Adrenal gland (tissue), 12 donors: ENCODE measurements around the gene PPM1J. TPM values are rescaled to one million over a fixed set of nuclear protein-coding genes. Genes with fewer than 3 reads are reported as not detected.

ENCODE experiments used
- DNase-seq, 7 donors: peaks; one replicate each; pipeline ENCODE4 v3.0.0-alpha.2; 2019 to 2020
- H3K27ac ChIP-seq, 5 donors: fragments of 200-600 bp; sonication (generic) in 4 of 5; 1 replicate in 3 of 5; 2 replicates in 2 of 5; pipeline versions ENCODE4 v1.5.1 to v1.8.0; 2016 to 2020; ENCODE audit warnings: mild to moderate bottlenecking in 1 of 5
- H3K27me3 ChIP-seq: fragments of 200-600 bp; 2 replicates; pipeline ENCODE4 v1.8.0; 2021
- H3K36me3 ChIP-seq, 2 donors: fragments of 200-600 bp; replicated peaks in 1 of 2; 1 replicate in 1 of 2; 2 replicates in 1 of 2; pipeline versions ENCODE4 v1.5.1 to v1.8.0; 2018 to 2022
- H3K4me1 ChIP-seq, 2 donors: fragments of 200-600 bp; replicated peaks in 1 of 2; 1 replicate in 1 of 2; 2 replicates in 1 of 2; pipeline versions ENCODE4 v1.5.1 to v1.8.0; 2018 to 2021
- H3K4me3 ChIP-seq, 4 donors: fragments of 200-600 bp; sonication (generic) in 3 of 4; one replicate each; pipeline ENCODE4 v1.5.1; 2016 to 2018
- H3K9me3 ChIP-seq, 3 donors: fragments of 200-600 bp; sonication (generic) in 1 of 3; replicated peaks in 1 of 3; 1 replicate in 2 of 3; 2 replicates in 1 of 3; pipeline versions ENCODE4 v1.5.1 to v1.8.0; 2016 to 2021
- CTCF ChIP-seq, 6 experiments: fragments of 450-650 bp in 4 of 6; fragments of 200-600 bp in 2 of 6; sonication (generic) in 1 of 6; IDR thresholded peaks; 1 replicate in 5 of 6; 2 replicates in 1 of 6; pipeline versions ENCODE4 v1.5.1 to v1.8.0; 2016 to 2021; ENCODE audit warnings: antibody characterized with exemption in 6 of 6, mild to moderate bottlenecking in 2 of 6, moderate library complexity in 1 of 6
- POLR2A ChIP-seq, 2 donors: fragments of 450-650 bp; IDR thresholded peaks; one replicate each; pipeline ENCODE4 v1.6.1; 2017; ENCODE audit warnings: antibody characterized with exemption in 2 of 2, mild to moderate bottlenecking in 2 of 2, moderate library complexity in 1 of 2
- WGBS, 4 donors: extraction: QIAGEN DNeasy Blood & Tissue Kit in 2 of 4; methylation state at CpG; one replicate each; pipeline versions ENCODE4 v1.1.5 to v1.1.7; 2013 to 2017; 5-methylcytosine and 5-hydroxymethylcytosine counted together
- intact Hi-C, 2 donors: fragments of 100-400 bp; cut with DNase I; formaldehyde crosslinking; loops; one replicate each; pipeline versions ENCODE4 v1.14.1 to v1.15.0; 2022 to 2023
- polyA plus RNA-seq, 3 donors: library from polyadenylated mRNA; stranded (reverse); fragments of 200-250 nt in 2 of 3; fragments of 350-450 nt in 1 of 3; fragmentation: Illumina TruSeq in 1 of 3; extraction: RNeasy Lipid Tissue Mini Kit (QIAGEN cat#74804) in 1 of 3; gene quantifications; one replicate each; pipeline ENCODE4 v1.2.3, GENCODE V29; 2013 to 2014
- total RNA-seq, 9 donors: library from RNA; depleted of rRNA in 4 of 9; stranded (reverse); fragments of >200 nt in 4 of 9; fragments of 120-200 nt in 1 of 9; fragmentation: NEBNext Ultra II Directional in 1 of 9; extraction: Animal tissue kit (Norgen Biotek cat#: 25700) in 1 of 9; gene quantifications; one replicate each; pipeline versions ENCODE4 v1.1.0 to v1.2.4, GENCODE V29; 2013 to 2023
- donor health status: healthy with polysubstance abuse.
- donor health status: Bipolar disorder and iron deficiency.
- donor health status: DM: yes; HTN: yes; CAD: no.
- donor health status: DM: no; HTN: no; CAD: no.
- donor health status: DM: no; HTN: no; CAD: no.
- donor health status: DM: yes; HTN: yes; CAD: no.

Gene PPM1J
- total and polyA plus RNA-seq, 12 donors = 0.31 to 5.1 (median 1.0) TPM; not detected in 1

GRCh38 chr1:112688781-112689193 is 26.3 kb downstream of the PPM1J start:
- 71 to 88% (median 79%) methylated on average over 13 of the region's 13 CpGs for WGBS, 4 donors
- H3K27ac ChIP-seq = peak overlapping the region in 2 of 5 donors; percentile 1 to 63

GRCh38 chr1:112687785-112688496 is 27.2 kb downstream of the PPM1J start:
- WGBS, 4 donors = 86 to 91% (median 90%) methylated on average over 13 of the region's 13 CpGs
- no peak for DNase-seq
- no peak overlapping the region for H3K4me3 ChIP-seq
- no peaks in the 10 kb centered on the region for H3K27me3 ChIP-seq
- H3K27ac ChIP-seq = peak overlapping the region in 2 of 5 donors; percentile 1 to 63
- H3K4me1 ChIP-seq = peaks cover 0 to 24% of the 10 kb centered on the region in 2 donors
- H3K9me3 ChIP-seq = no peaks in the 10 kb centered on the region
- peaks cover 0 to 35% of the 10 kb centered on the region in 2 donors for H3K36me3 ChIP-seq
- TF ChIP-seq POLR2A (IDR thresholded peaks at IDR 0.05) = no peak
- TF ChIP-seq CTCF (IDR thresholded peaks at IDR 0.05) = no peak
- intact Hi-C loops = no loop called here

More at GRCh38 chr1:112688781-112689193, 26.3 kb downstream of the PPM1J start:
- intact Hi-C loops = no loop called here
- no peak for TF ChIP-seq POLR2A (IDR thresholded peaks at IDR 0.05)
- no peak for TF ChIP-seq CTCF (IDR thresholded peaks at IDR 0.05)
- DNase-seq = no peak
- peaks cover 0 to 43% of the 10 kb centered on the region in 2 donors for H3K36me3 ChIP-seq
- peaks cover 0 to 24% of the 10 kb centered on the region in 2 donors for H3K4me1 ChIP-seq
- no peaks in the 10 kb centered on the region for H3K9me3 ChIP-seq
- H3K4me3 ChIP-seq = no peak overlapping the region
- no peaks in the 10 kb centered on the region for H3K27me3 ChIP-seq

- WGBS, 4 donors = 83 to 92% (median 88%) methylated on average over 4 of the region's 4 CpGs
- H3K36me3 ChIP-seq = peaks cover 0 to 29% of the 10 kb centered on the region in 2 donors
These were observed 27.8 kb downstream of the PPM1J start for GRCh38 chr1:112687361-112687760.

GRCh38 chr1:112686835-112687234 is 28.3 kb downstream of the PPM1J start:
- Histone ChIP-seq H3K4me3 (no peak overlapping the region), H3K27ac (no peak overlapping the region), H3K9me3 (no peaks in the 10 kb centered on the region), H3K27me3 (no peaks in the 10 kb centered on the region), H3K36me3 (peaks cover 0 to 24% of the 10 kb centered on the region in 2 donors), H3K4me1 (peaks cover 0 to 24% of the 10 kb centered on the region in 2 donors)
- no peak for DNase-seq
- intact Hi-C loops = no loop called here
- 93 to 98% (median 96%) methylated on average over 4 of the region's 4 CpGs for WGBS, 4 donors
- TF ChIP-seq CTCF (IDR thresholded peaks at IDR 0.05) = no peak
- TF ChIP-seq POLR2A (IDR thresholded peaks at IDR 0.05) = no peak

More at GRCh38 chr1:112687361-112687760, 27.8 kb downstream of the PPM1J start:
- peak overlapping the region in 1 of 5 donors; percentile 63 for H3K27ac ChIP-seq
- DNase-seq = no peak
- TF ChIP-seq CTCF (IDR thresholded peaks at IDR 0.05) (no peak), POLR2A (IDR thresholded peaks at IDR 0.05) (no peak)
- no peak overlapping the region for H3K4me3 ChIP-seq
- peaks cover 0 to 24% of the 10 kb centered on the region in 2 donors for H3K4me1 ChIP-seq
- H3K27me3 ChIP-seq = no peaks in the 10 kb centered on the region
- no peaks in the 10 kb centered on the region for H3K9me3 ChIP-seq
- intact Hi-C loops = no loop called here
